Measurements from ENCODE around the gene SERPINE1. TPM values are rescaled to one million over a fixed set of nuclear protein-coding genes. Genes with fewer than 3 reads are reported as not detected.

The SERPINE1 gene
- total RNA-seq, 1 donor from 2014 or later = 4.3 TPM

GRCh38 chr7:101179117-101179516 lies 52.2 kb downstream of the SERPINE1 start:
- no peak for TF ChIP-seq CTCF (IDR thresholded peaks at IDR 0.05; ENCODE audit: borderline replicate concordance)
- Histone ChIP-seq H3K27me3 (ENCODE audit: low read depth) (peaks cover 100% of the 10 kb centered on the region), H3K27ac (replicated peaks) (no peak overlapping the region), H3K4me3 (peak overlapping the region; percentile 14), H3K36me3 (no peaks in the 10 kb centered on the region), H3K9me3 (replicated peaks) (no peaks in the 10 kb centered on the region), H3K4me1 (peaks cover 18% of the 10 kb centered on the region)
- DNase-seq = no peak
- intact Hi-C loops (cut with micrococcal nuclease) = no loop called here

- peaks cover 100% of the 10 kb centered on the region for H3K27me3 ChIP-seq (ENCODE audit: low read depth)
- intact Hi-C loops (cut with micrococcal nuclease) = no loop called here
- no peak for TF ChIP-seq CTCF (IDR thresholded peaks at IDR 0.05; ENCODE audit: borderline replicate concordance)
- DNase-seq = no peak
- no peak overlapping the region for H3K27ac ChIP-seq (replicated peaks)
- no peaks in the 10 kb centered on the region for H3K9me3 ChIP-seq (replicated peaks)
- H3K36me3 ChIP-seq = no peaks in the 10 kb centered on the region
- peak overlapping the region; percentile 9 for H3K4me3 ChIP-seq
- H3K4me1 ChIP-seq = peaks cover 16% of the 10 kb centered on the region
Observed at GRCh38 chr7:101179713-101180112, 52.8 kb downstream of the SERPINE1 start.

GRCh38 chr7:101180130-101180755 lies 53.3 kb downstream of the SERPINE1 start, which contains the start of gene NAT16:
Gene NAT16 (minus strand): TSS chr7:101180293. CDS start chr7:101174807, 5,486 bp downstream.
- H3K4me3 ChIP-seq = peak within 1 kb of the TSS; percentile 14
- peaks cover 100% of the 10 kb centered on the region for H3K27me3 ChIP-seq (ENCODE audit: low read depth)
- H3K36me3 ChIP-seq = no peaks in the 10 kb centered on the region

GRCh38 chr7:101185258-101185839 lies 58.4 kb downstream of the SERPINE1 start:
- Histone ChIP-seq H3K4me3 (no peak overlapping the region), H3K4me1 (peaks cover under 1% of the 10 kb centered on the region), H3K27ac (replicated peaks) (no peak overlapping the region), H3K36me3 (no peaks in the 10 kb centered on the region), H3K27me3 (ENCODE audit: low read depth) (peaks cover 84% of the 10 kb centered on the region), H3K9me3 (replicated peaks) (no peaks in the 10 kb centered on the region)
- no peak for TF ChIP-seq CTCF (IDR thresholded peaks at IDR 0.05; ENCODE audit: borderline replicate concordance)
- intact Hi-C loops (cut with micrococcal nuclease) = no loop called here
- DNase-seq = no peak

More at GRCh38 chr7:101180130-101180755, 53.3 kb downstream of the SERPINE1 start, which contains the start of gene NAT16:
- Histone ChIP-seq H3K9me3 (replicated peaks) (no peaks in the 10 kb centered on the region), H3K27ac (replicated peaks) (no peak within 1 kb of the TSS), H3K4me1 (peaks cover 16% of the 10 kb centered on the region)
- TF ChIP-seq CTCF (IDR thresholded peaks at IDR 0.05; ENCODE audit: borderline replicate concordance) = no peak
- intact Hi-C loops (cut with micrococcal nuclease) = no loop called here
- no peak for DNase-seq

GRCh38 chr7:101186194-101186593 lies 59.3 kb downstream of the SERPINE1 start:
- Histone ChIP-seq H3K4me3 (no peak overlapping the region), H3K9me3 (replicated peaks) (no peaks in the 10 kb centered on the region), H3K27ac (replicated peaks) (no peak overlapping the region), H3K4me1 (no peaks in the 10 kb centered on the region), H3K36me3 (no peaks in the 10 kb centered on the region), H3K27me3 (ENCODE audit: low read depth) (peaks cover 76% of the 10 kb centered on the region)
- TF ChIP-seq CTCF (IDR thresholded peaks at IDR 0.05; ENCODE audit: borderline replicate concordance) = no peak
- intact Hi-C loops (cut with micrococcal nuclease) = no loop called here
- no peak for DNase-seq
